Right atrium auricular region (tissue), 2 donors: Measurements from ENCODE around the gene MBNL2. TPM values are rescaled to one million over a fixed set of nuclear protein-coding genes. Genes with fewer than 3 reads are reported as not detected.

Source experiments
- DNase-seq: peaks from one replicate; pipeline ENCODE4 v3.0.0-alpha.2; 2019; ENCODE audit warnings: low spot score
- H3K27ac ChIP-seq, 2 donors: fragments of 200-600 bp; sonication (generic); 1 replicate in 1 of 2; 2 replicates in 1 of 2; pipeline ENCODE4 v1.5.1; 2016 to 2019
- H3K27me3 ChIP-seq, 2 donors: fragments of 200-600 bp; sonication (generic); one replicate each; pipeline versions ENCODE4 v1.5.1 to v1.6.0; 2017 to 2019
- H3K36me3 ChIP-seq: fragments of 200-600 bp; sonication (generic); one replicate; pipeline ENCODE4 v1.5.1; 2016
- H3K4me1 ChIP-seq, 2 donors: fragments of 200-600 bp; sonication (generic); one replicate each; pipeline versions ENCODE4 v1.5.1 to v1.6.0; 2017 to 2019
- H3K4me3 ChIP-seq, 2 donors: fragments of 200-600 bp; sonication (generic); 1 replicate in 1 of 2; 2 replicates in 1 of 2; pipeline ENCODE4 v1.5.1; 2017 to 2019; ENCODE audit warnings: mild to moderate bottlenecking in 1 of 2, moderate library complexity in 1 of 2
- H3K9me3 ChIP-seq, 2 donors: fragments of 200-600 bp; sonication (generic); one replicate each; pipeline ENCODE4 v1.5.1; 2019
- total RNA-seq, 2 donors: library from RNA; depleted of rRNA; stranded (reverse); fragments of >200 nt; gene quantifications; one replicate each; pipeline ENCODE4 v1.1.0, GENCODE V29; 2016
- TF ChIP-seq, protein P1 (sequence below), 2 donors: fragments of 200-600 bp; sonication (generic); IDR thresholded peaks; one replicate each; pipeline ENCODE4 v1.5.1; 2019; ENCODE audit warnings: antibody characterized with exemption in 2 of 2

The MBNL2 gene
- total RNA-seq, 2 donors from 2014 or later = 62.0 to 81.6 TPM

DNA sequence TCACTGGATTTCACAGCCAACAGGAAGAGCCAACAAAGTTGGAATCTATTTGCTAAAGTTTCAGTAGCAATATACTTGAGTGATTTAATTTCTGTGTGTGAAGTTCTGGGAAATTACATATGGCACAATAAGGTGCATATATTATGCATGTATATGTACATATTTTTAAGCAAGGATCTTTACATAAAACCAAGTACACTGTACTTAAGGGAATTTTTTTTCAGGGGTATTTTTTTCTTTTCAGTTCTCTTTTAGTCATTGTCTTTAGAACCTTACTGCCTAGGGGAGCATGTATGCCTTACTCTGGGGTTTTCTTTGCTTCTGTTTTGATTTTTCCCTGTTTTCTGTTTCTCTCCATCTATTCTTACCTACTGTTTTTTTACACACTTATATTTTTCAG is 219.2 kb downstream of the MBNL2 start:
- TF ChIP-seq, protein P1, sequence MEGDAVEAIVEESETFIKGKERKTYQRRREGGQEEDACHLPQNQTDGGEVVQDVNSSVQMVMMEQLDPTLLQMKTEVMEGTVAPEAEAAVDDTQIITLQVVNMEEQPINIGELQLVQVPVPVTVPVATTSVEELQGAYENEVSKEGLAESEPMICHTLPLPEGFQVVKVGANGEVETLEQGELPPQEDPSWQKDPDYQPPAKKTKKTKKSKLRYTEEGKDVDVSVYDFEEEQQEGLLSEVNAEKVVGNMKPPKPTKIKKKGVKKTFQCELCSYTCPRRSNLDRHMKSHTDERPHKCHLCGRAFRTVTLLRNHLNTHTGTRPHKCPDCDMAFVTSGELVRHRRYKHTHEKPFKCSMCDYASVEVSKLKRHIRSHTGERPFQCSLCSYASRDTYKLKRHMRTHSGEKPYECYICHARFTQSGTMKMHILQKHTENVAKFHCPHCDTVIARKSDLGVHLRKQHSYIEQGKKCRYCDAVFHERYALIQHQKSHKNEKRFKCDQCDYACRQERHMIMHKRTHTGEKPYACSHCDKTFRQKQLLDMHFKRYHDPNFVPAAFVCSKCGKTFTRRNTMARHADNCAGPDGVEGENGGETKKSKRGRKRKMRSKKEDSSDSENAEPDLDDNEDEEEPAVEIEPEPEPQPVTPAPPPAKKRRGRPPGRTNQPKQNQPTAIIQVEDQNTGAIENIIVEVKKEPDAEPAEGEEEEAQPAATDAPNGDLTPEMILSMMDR (IDR thresholded peaks at IDR 0.05) = no peak

More for the DNA sequence above, 219.2 kb downstream of the MBNL2 start:
- no peak for DNase-seq
- Histone ChIP-seq H3K27ac (no peak overlapping the region), H3K4me1 (peaks cover 0 to 10% of the 10 kb centered on the region in 2 donors), H3K27me3 (no peaks in the 10 kb centered on the region), H3K9me3 (no peaks in the 10 kb centered on the region), H3K4me3 (no peak overlapping the region), H3K36me3 (no peaks in the 10 kb centered on the region)

Other genes starting within 250 kb of the MBNL2 start
- 1 to 10 TPM in 1 of 2 donors, not detected in 1; 2.4 TPM for gene OXGR1, start 227.9 kb upstream of the MBNL2 start, total RNA-seq
- 10 to 100 TPM; 13.3 to 13.6 TPM for gene RAP2A, start 211.8 kb downstream of the MBNL2 start, total RNA-seq